Stimulated activated naive CD8-positive, alpha-beta T cell treated with anti-CD3 and anti-CD28 coated beads, Interleukin-15, Interleukin-2, amounts not matched to agents 100 ng/mL and 50 ng/mL, for 24 hours (primary cell): Measurements from ENCODE around the gene FETUB.

Experiments
- H3K27ac Mint-ChIP-seq: one replicate; pipeline ENCODE4 v1.8.0; 2021; ENCODE audit warnings: mild to moderate bottlenecking, mixed read lengths
- H3K27me3 Mint-ChIP-seq: one replicate; pipeline ENCODE4 v1.8.0; 2021; ENCODE audit warnings: mixed read lengths
- H3K36me3 Mint-ChIP-seq: one replicate; pipeline ENCODE4 v1.8.0; 2021; ENCODE audit warnings: low read depth, mixed read lengths
- H3K4me1 Mint-ChIP-seq: one replicate; pipeline ENCODE4 v1.8.0; 2021; ENCODE audit warnings: low read depth, mixed read lengths
- H3K4me3 Mint-ChIP-seq: one replicate; pipeline ENCODE4 v1.8.0; 2021; ENCODE audit warnings: mild to moderate bottlenecking, mixed read lengths
- H3K9me3 Mint-ChIP-seq: one replicate; pipeline ENCODE4 v1.8.0; 2021; ENCODE audit warnings: mixed read lengths

Gene FETUB

DNA sequence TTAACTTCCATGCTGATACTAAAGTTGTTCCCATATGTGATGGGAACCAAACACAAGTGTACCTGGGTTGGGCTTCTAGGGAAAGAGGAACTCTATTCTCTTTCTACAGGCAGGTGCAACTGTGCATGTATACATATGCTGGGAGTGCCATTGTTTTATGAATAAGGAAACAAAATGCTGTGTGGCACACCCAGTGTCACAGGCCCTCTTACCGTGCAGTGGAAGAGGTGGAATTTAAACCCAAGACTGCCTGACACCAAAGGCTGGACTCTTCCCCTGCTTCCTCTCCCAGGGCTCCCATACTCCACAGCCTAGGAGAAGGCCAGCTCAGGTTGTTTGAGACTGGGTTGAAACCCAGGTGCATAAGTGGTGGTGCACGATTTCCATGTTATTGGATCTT, 1.9 kb upstream of the FETUB start:
- Mint-ChIP-seq H3K27ac (no peak overlapping the region), H3K27me3 (peaks cover 16% of the 10 kb centered on the region), H3K9me3 (no peaks in the 10 kb centered on the region), H3K4me1 (peaks cover 23% of the 10 kb centered on the region), H3K4me3 (no peak overlapping the region), H3K36me3 (no peaks in the 10 kb centered on the region)

DNA sequence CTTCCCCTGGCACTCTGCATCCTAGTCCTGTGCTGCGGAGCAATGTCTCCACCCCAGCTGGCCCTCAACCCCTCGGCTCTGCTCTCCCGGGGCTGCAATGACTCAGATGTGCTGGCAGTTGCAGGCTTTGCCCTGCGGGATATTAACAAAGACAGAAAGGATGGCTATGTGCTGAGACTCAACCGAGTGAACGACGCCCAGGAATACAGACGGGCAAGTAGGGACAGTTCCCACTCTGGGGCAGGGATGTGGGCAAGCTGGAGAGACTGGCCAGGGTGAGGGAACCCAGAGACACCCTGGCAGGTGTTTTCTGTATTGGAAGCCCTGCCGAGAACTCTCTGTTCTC, 247 bp downstream of the FETUB start:
- Mint-ChIP-seq H3K4me1 (peaks cover 28% of the 10 kb centered on the region), H3K27me3 (peaks cover 24% of the 10 kb centered on the region), H3K9me3 (no peaks in the 10 kb centered on the region), H3K27ac (no peak overlapping the region), H3K36me3 (no peaks in the 10 kb centered on the region), H3K4me3 (no peak overlapping the region)

DNA sequence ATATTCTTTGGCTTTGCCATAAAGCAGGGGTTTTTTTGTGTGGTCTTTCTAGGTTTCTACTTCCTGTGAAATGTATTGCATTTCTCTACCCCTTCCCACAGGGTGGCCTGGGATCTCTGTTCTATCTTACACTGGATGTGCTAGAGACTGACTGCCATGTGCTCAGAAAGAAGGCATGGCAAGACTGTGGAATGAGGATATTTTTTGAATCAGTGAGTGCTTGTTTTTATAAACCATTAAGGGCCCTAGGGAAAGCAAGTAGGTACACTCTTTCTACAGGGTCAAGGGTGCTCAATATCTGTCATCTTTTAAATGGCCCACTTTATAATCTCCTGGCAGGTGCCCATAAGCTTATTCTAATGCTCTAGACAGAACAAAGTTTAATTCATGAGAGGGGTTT, 730 bp downstream of the FETUB start:
- peaks cover 25% of the 10 kb centered on the region for H3K27me3 Mint-ChIP-seq

GRCh38 chr3:186642014-186642413, 1.8 kb downstream of the FETUB start:
- Mint-ChIP-seq H3K27me3 (peaks cover 25% of the 10 kb centered on the region), H3K4me1 (peaks cover 28% of the 10 kb centered on the region), H3K36me3 (no peaks in the 10 kb centered on the region), H3K4me3 (no peak overlapping the region), H3K27ac (no peak overlapping the region), H3K9me3 (no peaks in the 10 kb centered on the region)

More for the DNA sequence above, 730 bp downstream of the FETUB start:
- Mint-ChIP-seq H3K4me3 (no peak overlapping the region), H3K27ac (no peak overlapping the region), H3K36me3 (no peaks in the 10 kb centered on the region), H3K4me1 (peaks cover 28% of the 10 kb centered on the region), H3K9me3 (no peaks in the 10 kb centered on the region)

- H3K4me3 Mint-ChIP-seq: no peak overlapping the region
- H3K4me1 Mint-ChIP-seq: peaks cover 28% of the 10 kb centered on the region
- peaks cover 20% of the 10 kb centered on the region for H3K27me3 Mint-ChIP-seq
- H3K27ac Mint-ChIP-seq: no peak overlapping the region
- no peaks in the 10 kb centered on the region for H3K36me3 Mint-ChIP-seq
- H3K9me3 Mint-ChIP-seq: no peaks in the 10 kb centered on the region
Observed at GRCh38 chr3:186643493-186643892, 3.3 kb downstream of the FETUB start.

GRCh38 chr3:186644683-186645082, 4.5 kb downstream of the FETUB start:
- H3K27me3 Mint-ChIP-seq: peaks cover 20% of the 10 kb centered on the region
- H3K4me3 Mint-ChIP-seq: no peak overlapping the region
- no peaks in the 10 kb centered on the region for H3K9me3 Mint-ChIP-seq
- no peak overlapping the region for H3K27ac Mint-ChIP-seq
- H3K36me3 Mint-ChIP-seq: no peaks in the 10 kb centered on the region
- peaks cover 28% of the 10 kb centered on the region for H3K4me1 Mint-ChIP-seq

GRCh38 chr3:186646106-186646505, 5.9 kb downstream of the FETUB start:
- H3K27me3 Mint-ChIP-seq: peaks cover 16% of the 10 kb centered on the region
- no peaks in the 10 kb centered on the region for H3K36me3 Mint-ChIP-seq
- H3K27ac Mint-ChIP-seq: no peak overlapping the region
- H3K4me3 Mint-ChIP-seq: no peak overlapping the region
- H3K9me3 Mint-ChIP-seq: no peaks in the 10 kb centered on the region
- peaks cover 24% of the 10 kb centered on the region for H3K4me1 Mint-ChIP-seq

GRCh38 chr3:186646841-186647240, 6.6 kb downstream of the FETUB start:
- Mint-ChIP-seq H3K27ac (no peak overlapping the region), H3K4me3 (no peak overlapping the region), H3K9me3 (no peaks in the 10 kb centered on the region), H3K27me3 (peaks cover 14% of the 10 kb centered on the region), H3K36me3 (no peaks in the 10 kb centered on the region), H3K4me1 (peaks cover 18% of the 10 kb centered on the region)

DNA sequence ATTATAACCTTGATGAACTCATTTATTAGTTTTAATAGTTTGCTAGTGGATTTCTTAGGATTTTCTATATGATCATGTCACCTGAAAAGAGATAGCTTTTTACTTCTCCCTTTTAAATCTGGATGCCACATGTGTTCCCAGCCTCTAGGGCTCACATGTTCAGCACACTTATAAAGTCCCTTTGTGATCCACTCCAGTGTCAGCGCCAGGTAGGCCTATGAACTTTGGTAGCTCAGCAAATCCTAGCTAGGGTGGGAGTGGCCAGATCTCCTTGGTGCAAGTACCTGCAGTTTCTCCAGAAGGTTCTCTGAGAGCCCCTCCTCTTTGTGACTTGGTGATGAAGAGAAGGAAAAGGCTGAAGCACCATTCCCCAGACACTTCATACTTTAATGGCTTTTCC, 8.7 kb downstream of the FETUB start:
- Mint-ChIP-seq H3K4me3 (no peak overlapping the region), H3K4me1 (no peaks in the 10 kb centered on the region), H3K27me3 (peaks cover 17% of the 10 kb centered on the region), H3K36me3 (no peaks in the 10 kb centered on the region), H3K27ac (no peak overlapping the region), H3K9me3 (no peaks in the 10 kb centered on the region)

DNA sequence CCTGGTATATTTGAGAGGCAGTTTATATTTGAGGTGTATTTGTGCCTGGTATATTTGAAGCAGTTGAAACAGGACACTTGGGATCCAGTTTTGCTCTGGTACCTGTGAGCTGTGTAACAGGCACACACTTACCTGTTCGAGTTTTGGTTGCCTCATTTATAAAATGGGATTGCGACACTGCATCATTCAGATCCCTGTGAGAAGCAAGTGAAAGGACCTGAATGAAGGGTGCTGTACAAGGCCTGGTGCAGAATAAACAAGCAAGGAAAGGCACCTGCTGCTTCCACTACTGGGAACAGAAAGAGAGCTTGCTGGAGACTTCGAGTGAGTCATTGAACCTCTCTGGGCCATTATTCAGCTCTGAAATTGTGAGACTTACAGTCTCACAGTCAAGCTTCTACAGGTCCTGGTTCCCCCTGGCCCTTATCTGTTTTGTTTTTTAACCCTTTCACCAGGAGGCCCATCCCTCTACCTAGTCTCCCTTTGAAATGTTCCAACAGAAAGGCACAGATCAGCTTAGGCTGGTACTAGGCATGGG, 11.5 kb downstream of the FETUB start:
- no peak overlapping the region for H3K4me3 Mint-ChIP-seq
- H3K27ac Mint-ChIP-seq: no peak overlapping the region
- no peaks in the 10 kb centered on the region for H3K4me1 Mint-ChIP-seq

GRCh38 chr3:186653080-186653707, 13.0 kb downstream of the FETUB start:
- Mint-ChIP-seq H3K36me3 (no peaks in the 10 kb centered on the region), H3K4me1 (no peaks in the 10 kb centered on the region), H3K27me3 (peaks cover 13% of the 10 kb centered on the region), H3K4me3 (no peak overlapping the region), H3K27ac (no peak overlapping the region), H3K9me3 (no peaks in the 10 kb centered on the region)

More for the DNA sequence above, 11.5 kb downstream of the FETUB start:
- H3K9me3 Mint-ChIP-seq: no peaks in the 10 kb centered on the region
- no peaks in the 10 kb centered on the region for H3K36me3 Mint-ChIP-seq
- peaks cover 9% of the 10 kb centered on the region for H3K27me3 Mint-ChIP-seq

GRCh38 chr3:186653984-186654383, 13.8 kb downstream of the FETUB start:
- Mint-ChIP-seq H3K9me3 (no peaks in the 10 kb centered on the region), H3K36me3 (no peaks in the 10 kb centered on the region), H3K4me3 (no peak overlapping the region)

GRCh38 chr3:186663361-186664118, 23.3 kb downstream of the FETUB start:
- Mint-ChIP-seq H3K27ac (no peak overlapping the region), H3K27me3 (peaks cover 12% of the 10 kb centered on the region), H3K4me3 (no peak overlapping the region), H3K36me3 (no peaks in the 10 kb centered on the region), H3K9me3 (no peaks in the 10 kb centered on the region), H3K4me1 (no peaks in the 10 kb centered on the region)

More at GRCh38 chr3:186653984-186654383, 13.8 kb downstream of the FETUB start:
- H3K27ac Mint-ChIP-seq: no peak overlapping the region
- H3K4me1 Mint-ChIP-seq: no peaks in the 10 kb centered on the region
- peaks cover 17% of the 10 kb centered on the region for H3K27me3 Mint-ChIP-seq

- no peak overlapping the region for H3K4me3 Mint-ChIP-seq
- H3K27ac Mint-ChIP-seq: no peak overlapping the region
- H3K36me3 Mint-ChIP-seq: no peaks in the 10 kb centered on the region
- no peaks in the 10 kb centered on the region for H3K9me3 Mint-ChIP-seq
- H3K4me1 Mint-ChIP-seq: peaks cover under 1% of the 10 kb centered on the region
- H3K27me3 Mint-ChIP-seq: peaks cover 8% of the 10 kb centered on the region
Observed at GRCh38 chr3:186664119-186664495, 23.9 kb downstream of the FETUB start.

DNA sequence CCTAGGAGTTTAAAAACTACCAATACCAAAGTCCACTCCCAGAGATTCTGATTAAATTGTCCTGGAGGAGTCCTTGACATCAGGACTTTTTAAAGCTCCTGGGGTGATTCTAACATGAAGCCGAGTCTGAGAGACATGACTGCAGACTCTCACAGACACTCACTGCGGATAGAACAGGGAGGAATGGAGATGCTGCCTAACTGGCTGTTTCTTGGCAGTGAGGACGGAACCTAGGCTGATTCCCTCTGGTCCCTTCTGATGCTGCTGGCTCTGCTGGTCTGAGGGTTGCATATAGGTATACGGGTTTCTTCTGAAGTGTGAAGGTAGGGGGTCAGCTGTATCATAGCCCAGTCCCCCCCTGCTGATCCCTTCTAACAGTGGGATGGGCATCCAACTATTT, 24.3 kb downstream of the FETUB start:
- H3K4me1 Mint-ChIP-seq: peaks cover 5% of the 10 kb centered on the region
- H3K9me3 Mint-ChIP-seq: no peaks in the 10 kb centered on the region
- H3K4me3 Mint-ChIP-seq: no peak overlapping the region
- peaks cover 8% of the 10 kb centered on the region for H3K27me3 Mint-ChIP-seq
- no peaks in the 10 kb centered on the region for H3K36me3 Mint-ChIP-seq
- H3K27ac Mint-ChIP-seq: no peak overlapping the region
